ENCODE measurements around the gene COL4A2.
"Not testable (repeated sequence)": the region's sequence is repeated elsewhere in the genome, so short reads cannot be mapped to it uniquely, and the experiment has no call there.

COL4A2 gene

GRCh38 chr13:110388108-110388943 lies 81.2 kb downstream of the COL4A2 start:
- TF ChIP-seq CTCF (IDR thresholded peaks at IDR 0.05; ENCODE audit: borderline replicate concordance, insufficient read depth, low read depth, low read length), result no peak
- no peak overlapping the region for H3K4me3 ChIP-seq (ENCODE audit: low read depth, low read length)

DNA sequence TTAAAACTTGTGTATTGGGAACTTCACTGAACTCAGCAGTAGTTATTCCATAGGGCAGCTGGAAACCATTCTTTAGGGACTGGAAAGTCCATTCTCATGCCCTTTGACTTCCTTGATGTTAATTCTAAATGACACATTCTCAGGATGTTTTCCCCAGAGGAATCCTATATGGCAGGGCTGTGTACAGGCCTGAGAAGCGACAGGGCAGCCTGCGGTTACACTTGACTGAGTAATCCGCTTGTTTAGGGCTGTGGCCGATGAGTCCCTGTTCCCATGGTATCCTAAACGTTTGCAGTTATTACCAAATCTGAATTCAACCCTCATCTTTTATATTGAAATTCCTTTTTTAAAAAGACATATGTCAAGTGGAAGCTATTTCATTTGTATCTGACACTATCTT lies 83.5 kb downstream of the COL4A2 start:
- H3K4me3 ChIP-seq (ENCODE audit: low read depth, low read length), result no peak overlapping the region
- no peak for TF ChIP-seq CTCF (IDR thresholded peaks at IDR 0.05; ENCODE audit: borderline replicate concordance, insufficient read depth, low read depth, low read length)

DNA sequence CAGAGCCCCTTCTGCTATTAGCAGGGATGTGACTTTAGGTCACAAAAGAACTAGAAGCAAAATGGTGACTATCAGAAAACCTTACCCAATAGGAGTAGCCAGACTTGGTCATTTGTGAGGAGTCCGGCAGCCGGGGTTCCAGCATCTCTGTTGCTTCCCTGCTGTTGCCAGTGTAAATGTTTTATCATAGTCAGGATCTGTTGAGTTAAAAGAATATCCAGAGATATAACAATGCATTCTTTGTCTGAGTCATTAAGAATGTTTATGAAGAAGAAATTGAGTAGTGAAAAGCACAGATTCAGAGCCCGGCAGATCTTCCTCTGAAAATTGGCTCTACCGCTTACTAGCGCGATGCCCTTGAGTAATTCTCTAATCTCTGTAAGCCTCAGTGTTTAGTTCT lies 84.2 kb downstream of the COL4A2 start:
- H3K4me3 ChIP-seq (ENCODE audit: low read depth, low read length), result no peak overlapping the region
- TF ChIP-seq CTCF (IDR thresholded peaks at IDR 0.05; ENCODE audit: borderline replicate concordance, insufficient read depth, low read depth, low read length), result no peak

- TF ChIP-seq CTCF (IDR thresholded peaks at IDR 0.05; ENCODE audit: borderline replicate concordance, insufficient read depth, low read depth, low read length), result no peak
Measured at GRCh38 chr13:110392510-110393240, 85.6 kb downstream of the COL4A2 start.

GRCh38 chr13:110393761-110394160 lies 86.7 kb downstream of the COL4A2 start:
- H3K4me3 ChIP-seq (ENCODE audit: low read depth, low read length), result no peak overlapping the region
- no peak for TF ChIP-seq CTCF (IDR thresholded peaks at IDR 0.05; ENCODE audit: borderline replicate concordance, insufficient read depth, low read depth, low read length)

More at GRCh38 chr13:110392510-110393240, 85.6 kb downstream of the COL4A2 start:
- no peak overlapping the region for H3K4me3 ChIP-seq (ENCODE audit: low read depth, low read length)

GRCh38 chr13:110394371-110394841 lies 87.3 kb downstream of the COL4A2 start:
- H3K4me3 ChIP-seq (ENCODE audit: low read depth, low read length), result no peak overlapping the region
- no peak for TF ChIP-seq CTCF (IDR thresholded peaks at IDR 0.05; ENCODE audit: borderline replicate concordance, insufficient read depth, low read depth, low read length)

DNA sequence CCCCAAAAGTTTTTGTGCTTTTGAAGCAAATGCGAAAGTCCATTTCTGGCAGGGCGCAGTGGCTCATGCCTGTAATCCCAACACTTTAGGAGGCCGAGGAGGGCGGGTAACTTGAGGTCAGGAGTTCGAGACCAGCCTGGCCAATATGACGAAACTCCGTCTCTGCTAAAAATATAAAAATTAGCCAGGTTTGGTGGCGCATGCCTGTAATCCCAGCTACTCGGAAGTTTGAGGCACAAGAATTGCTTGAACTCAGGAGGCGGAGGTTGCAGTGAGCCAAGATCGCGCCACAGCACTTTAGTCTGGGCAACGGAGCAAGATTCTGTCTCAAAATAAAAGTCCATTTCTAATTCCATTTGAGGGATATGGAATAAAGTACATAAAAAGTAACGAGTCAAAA lies 88.5 kb downstream of the COL4A2 start:
- H3K4me3 ChIP-seq (ENCODE audit: low read depth, low read length), result not testable (repeated sequence)
